ENCODE data around the gene NME4.
"Not testable (repeated sequence)": the region's sequence is repeated elsewhere in the genome, so short reads cannot be mapped to it uniquely, and the experiment has no call there.

The NME4 gene

GRCh38 chr16:396199-396598 lies 800 bp upstream of the NME4 start:
- DNase-seq (ENCODE audit: low read depth in 2 of 3, low spot score in 1 of 3), result no peak

GRCh38 chr16:396605-397004 lies 394 bp upstream of the NME4 start:
- no peak for DNase-seq (ENCODE audit: low read depth in 2 of 3, low spot score in 1 of 3)

GRCh38 chr16:397736-398332 lies 835 bp downstream of the NME4 start:
- DNase-seq (ENCODE audit: low read depth in 2 of 3, low spot score in 1 of 3), result no peak

- no peak for DNase-seq (ENCODE audit: low read depth in 2 of 3, low spot score in 1 of 3)
Measured at GRCh38 chr16:398561-399339, 1.8 kb downstream of the NME4 start.

- DNase-seq (ENCODE audit: low read depth in 2 of 3, low spot score in 1 of 3), result no peak
Measured at GRCh38 chr16:399340-400019, 2.5 kb downstream of the NME4 start.

GRCh38 chr16:400061-400591 lies 3.1 kb downstream of the NME4 start:
- DNase-seq (ENCODE audit: low read depth in 2 of 3, low spot score in 1 of 3), result no peak

- DNase-seq (ENCODE audit: low read depth in 2 of 3, low spot score in 1 of 3), result peak; percentile 94 to 100 (median 99)
Measured at GRCh38 chr16:401468-402348, 4.7 kb downstream of the NME4 start, which contains the start of gene DECR2. Gene DECR2, plus strand, starts transcription at chr16:401885. Its CDS starts 79 bp downstream, at chr16:401964.

- DNase-seq (ENCODE audit: low read depth in 2 of 3, low spot score in 1 of 3), result no peak
Measured at GRCh38 chr16:404971-405486, 8.0 kb downstream of the NME4 start.

- no peak for DNase-seq (ENCODE audit: low read depth in 2 of 3, low spot score in 1 of 3)
Measured at GRCh38 chr16:405548-406506, 8.8 kb downstream of the NME4 start.

GRCh38 chr16:407253-407652 lies 10.3 kb downstream of the NME4 start:
- DNase-seq (ENCODE audit: low read depth in 2 of 3, low spot score in 1 of 3), result no peak

GRCh38 chr16:410516-411178 lies 13.6 kb downstream of the NME4 start:
- DNase-seq (ENCODE audit: low read depth in 2 of 3, low spot score in 1 of 3), result no peak

GRCh38 chr16:411576-412265 lies 14.7 kb downstream of the NME4 start:
- no peak for DNase-seq (ENCODE audit: low read depth in 2 of 3, low spot score in 1 of 3)

GRCh38 chr16:414395-415169 lies 17.6 kb downstream of the NME4 start:
- DNase-seq (ENCODE audit: low read depth in 2 of 3, low spot score in 1 of 3), result no peak

GRCh38 chr16:415170-415498 lies 18.1 kb downstream of the NME4 start:
- not testable (repeated sequence) for DNase-seq (ENCODE audit: low read depth in 2 of 3, low spot score in 1 of 3)

- DNase-seq (ENCODE audit: low read depth in 2 of 3, low spot score in 1 of 3), result not testable (repeated sequence)
Measured at GRCh38 chr16:422179-422578, 25.2 kb downstream of the NME4 start.

GRCh38 chr16:424033-424622 lies 27.1 kb downstream of the NME4 start:
- DNase-seq (ENCODE audit: low read depth in 2 of 3, low spot score in 1 of 3), result no peak

GRCh38 chr16:424623-425081 lies 27.7 kb downstream of the NME4 start:
- DNase-seq (ENCODE audit: low read depth in 2 of 3, low spot score in 1 of 3), result no peak
